Vagina (tissue), 2 donors: Measurements from ENCODE around the gene PRAC2.

Experiments
- CTCF ChIP-seq, 3 experiments: fragments of 450-650 bp in 2 of 3; fragments of 200-600 bp in 1 of 3; sonication (generic) in 1 of 3; IDR thresholded peaks; one replicate each; pipeline ENCODE4 v1.5.1; 2017 to 2019; ENCODE audit warnings: antibody characterized with exemption in 3 of 3, mild to moderate bottlenecking in 2 of 3, moderate library complexity in 2 of 3
- POLR2AphosphoS5 ChIP-seq, 2 donors: sonication (generic); formaldehyde crosslinking; IDR thresholded peaks; one replicate each; pipeline ENCODE4 v1.9.0; 2017; ENCODE audit warnings: antibody characterized with exemption in 2 of 2, mild to moderate bottlenecking in 2 of 2, low read depth in 1 of 2; ENCODE audit not compliant: insufficient read depth in 1 of 2

- no peak for TF ChIP-seq POLR2AphosphoS5 (IDR thresholded peaks at IDR 0.05; ENCODE audit: insufficient read depth in 1 of 2, low read depth in 1 of 2)
- no peak for TF ChIP-seq CTCF (IDR thresholded peaks at IDR 0.05)
Observed at GRCh38 chr17:48755356-48755755, 32.4 kb downstream of the PRAC2 start.
